Measurements from ENCODE around the gene TRPV6. TPM values are rescaled to one million over a fixed set of nuclear protein-coding genes. Genes with fewer than 3 reads are reported as not detected.

The TRPV6 gene
- total RNA-seq, 1 donor from 2014 or later = 0.38 TPM

GRCh38 chr7:142899661-142900060 is 14.1 kb upstream of the TRPV6 start:
- H3K27me3 ChIP-seq = no peaks in the 10 kb centered on the region
- no peaks in the 10 kb centered on the region for H3K9me3 ChIP-seq
- no peak for TF ChIP-seq CTCF (IDR thresholded peaks at IDR 0.05)
- H3K4me1 ChIP-seq = no peaks in the 10 kb centered on the region
- ATAC-seq (no peak), DNase-seq (no peak)
- H3K27ac ChIP-seq = no peak overlapping the region
- intact Hi-C loops (cut with DNase I) = no loop called here
- no peak overlapping the region for H3K4me3 ChIP-seq
- no peaks in the 10 kb centered on the region for H3K36me3 ChIP-seq

GRCh38 chr7:142898377-142899170 is 13.0 kb upstream of the TRPV6 start:
- ATAC-seq = peak; percentile 79
- Histone ChIP-seq H3K9me3 (no peaks in the 10 kb centered on the region), H3K36me3 (no peaks in the 10 kb centered on the region), H3K27ac (no peak overlapping the region), H3K4me1 (no peaks in the 10 kb centered on the region), H3K27me3 (no peaks in the 10 kb centered on the region), H3K4me3 (no peak overlapping the region)
- no peak for TF ChIP-seq CTCF (IDR thresholded peaks at IDR 0.05)
- peak; percentile 75 for DNase-seq
- intact Hi-C loops (cut with DNase I) = no loop called here

- Histone ChIP-seq H3K4me3 (no peak overlapping the region), H3K27me3 (no peaks in the 10 kb centered on the region), H3K36me3 (no peaks in the 10 kb centered on the region), H3K4me1 (no peaks in the 10 kb centered on the region), H3K27ac (no peak overlapping the region), H3K9me3 (no peaks in the 10 kb centered on the region)
- intact Hi-C loops (cut with DNase I) = no loop called here
- no peak for DNase-seq
- no peak for TF ChIP-seq CTCF (IDR thresholded peaks at IDR 0.05)
- no peak for ATAC-seq
These were observed 12.1 kb upstream of the TRPV6 start for GRCh38 chr7:142897691-142898090.

- no peaks in the 10 kb centered on the region for H3K9me3 ChIP-seq
- no peak overlapping the region for H3K4me3 ChIP-seq
- no peak for TF ChIP-seq CTCF (IDR thresholded peaks at IDR 0.05)
- no peak for ATAC-seq
- H3K27ac ChIP-seq = no peak overlapping the region
- no peak for DNase-seq
- H3K27me3 ChIP-seq = no peaks in the 10 kb centered on the region
- H3K36me3 ChIP-seq = no peaks in the 10 kb centered on the region
- intact Hi-C loops (cut with DNase I) = no loop called here
- no peaks in the 10 kb centered on the region for H3K4me1 ChIP-seq
These were observed 11.3 kb upstream of the TRPV6 start for GRCh38 chr7:142896741-142897379.

- DNase-seq (no peak), ATAC-seq (no peak)
- Histone ChIP-seq H3K27ac (no peak overlapping the region), H3K9me3 (no peaks in the 10 kb centered on the region), H3K36me3 (no peaks in the 10 kb centered on the region), H3K4me1 (no peaks in the 10 kb centered on the region), H3K4me3 (no peak overlapping the region), H3K27me3 (no peaks in the 10 kb centered on the region)
- TF ChIP-seq CTCF (IDR thresholded peaks at IDR 0.05) = no peak
- intact Hi-C loops (cut with DNase I) = no loop called here
These were observed 10.6 kb upstream of the TRPV6 start for GRCh38 chr7:142896151-142896550.

Measured in upper lobe of right lung (tissue), 1 donor.